Heart left ventricle (tissue), 16 donors: ENCODE measurements around the gene ARMH3. TPM values are rescaled to one million over a fixed set of nuclear protein-coding genes. Genes with fewer than 3 reads are reported as not detected.
A peak's percentile ranks its signal among the peaks of the same experiment; 100 is the strongest.

Experiments used
- ATAC-seq, 4 donors: fragments of 200-7000 bp; cut with Tn5 transposase; one replicate each; pipeline ENCODE4 v1.9.1; 2020 to 2022; ENCODE audit warnings: moderate library complexity in 4 of 4, mild to moderate bottlenecking in 3 of 4, moderate number of reproducible peaks in 1 of 4
- DNase-seq, 5 donors: peaks; one replicate each; pipeline ENCODE4 v3.0.0-alpha.2; 2020
- H3K27ac ChIP-seq, 12 donors: fragments of 200-600 bp; sonication (generic) in 4 of 12; one replicate each; pipeline versions ENCODE4 v1.5.0 to v1.8.0; 2016 to 2022; ENCODE audit warnings: mild to moderate bottlenecking in 2 of 12
- H3K27me3 ChIP-seq, 9 donors: fragments of 200-600 bp; sonication (generic) in 2 of 9; one replicate each; pipeline versions ENCODE4 v1.5.1 to v1.8.0; 2016 to 2022; ENCODE audit warnings: mild to moderate bottlenecking in 3 of 9
- H3K36me3 ChIP-seq, 9 donors: fragments of 200-600 bp; sonication (generic) in 2 of 9; one replicate each; pipeline versions ENCODE4 v1.5.0 to v1.8.0; 2018 to 2022; ENCODE audit warnings: mild to moderate bottlenecking in 2 of 9
- H3K4me1 ChIP-seq, 12 donors: fragments of 200-600 bp; sonication (generic) in 4 of 12; one replicate each; pipeline versions ENCODE4 v1.5.0 to v1.8.0; 2016 to 2022; ENCODE audit warnings: mild to moderate bottlenecking in 3 of 12
- H3K4me3 ChIP-seq, 12 donors: fragments of 200-600 bp; sonication (generic) in 4 of 12; one replicate each; pipeline versions ENCODE4 v1.5.0 to v1.8.0; 2017 to 2022; ENCODE audit warnings: mild to moderate bottlenecking in 9 of 12, moderate library complexity in 4 of 12
- H3K9me3 ChIP-seq, 12 donors: fragments of 200-600 bp; sonication (generic) in 4 of 12; one replicate each; pipeline versions ENCODE4 v1.5.0 to v1.8.0; 2016 to 2022; ENCODE audit warnings: mild to moderate bottlenecking in 1 of 12
- CTCF ChIP-seq, 12 donors: fragments of 200-600 bp; sonication (generic) in 4 of 12; IDR thresholded peaks; one replicate each; pipeline versions ENCODE4 v1.5.0 to v1.8.0; 2018 to 2022; ENCODE audit warnings: antibody characterized with exemption in 12 of 12, mild to moderate bottlenecking in 5 of 12
- POLR2A ChIP-seq, 2 donors: fragments of 450-650 bp; IDR thresholded peaks; one replicate each; pipeline ENCODE4 v1.6.1; 2017; ENCODE audit warnings: antibody characterized with exemption in 2 of 2, mild to moderate bottlenecking in 2 of 2, moderate library complexity in 2 of 2
- WGBS, 4 donors: extraction: QIAGEN DNeasy Blood & Tissue Kit in 2 of 4; methylation state at CpG; one replicate each; pipeline versions ENCODE4 v1.1.5 to v1.1.7; 2013 to 2018; 5-methylcytosine and 5-hydroxymethylcytosine counted together
- intact Hi-C, 10 donors: fragments of 100-400 bp; cut with DNase I; formaldehyde crosslinking; loops; one replicate each; pipeline versions ENCODE4 v1.11.1 to v1.14.2; 2022
- polyA plus RNA-seq, 2 donors: library from polyadenylated mRNA; stranded (reverse); fragments of 200-250 nt; gene quantifications; one replicate each; pipeline ENCODE4 v1.2.3, GENCODE V29; 2013
- total RNA-seq, 9 donors: library from RNA; depleted of rRNA in 2 of 9; stranded (reverse); fragments of >200 nt in 2 of 9; fragmentation: NEBNext Ultra II Directional in 3 of 9; extraction: Animal tissue kit (Norgen Biotek cat#: 25700) in 3 of 9; gene quantifications; one replicate each; pipeline versions ENCODE4 v1.1.0 to v1.2.4, GENCODE V29; 2016 to 2023
- donor health status: ischemic (EF 13 %, LVEDD 7.1; RV severe dilation, severe dysfunction).
- donor health status: healthy with polysubstance abuse.
- donor health status: DM: no; HTN: yes; CAD: no.
- donor health status: DM: no; HTN: no; CAD: no.
- donor health status: ischemic (EF 25% LVEDD 6.9; RV normal size, moderate dysfunction).
- donor health status: ischemic (EF 25% LVEDD 5.7; RV mildly dilated, moderate dysfunction).
- donor health status: healthy.
- donor health status: DM: yes; HTN: yes; CAD: no.
- donor health status: ischemic (EF 35%, LVEDD 5.7; RV mildly dilated, moderate dysfunction).
- donor health status: nonischemic (EF 11% LVEDD 7.7; RV severe dilation, severe dysfunction).
- donor health status: DM: yes; HTN: yes; CAD: no.
- donor health status: PGD.
- donor health status: ischemic (EF 29% LVEDD 5.4; RV normal size, mild dysfunction).
- donor health status: nonischemic (EF 23%, LVEDD 6.1; RV moderate dilation, normal function).

The ARMH3 gene
- total and polyA plus RNA-seq, 11 donors, result 28.5 to 84.2 (median 43.9) TPM

GRCh38 chr10:101818872-101819633, 236.9 kb downstream of the ARMH3 start:
- 24 to 33% (median 29%) methylated on average over 14 of the region's 14 CpGs for WGBS, 4 donors
- ATAC-seq, result peak; percentile 1 to 15 (median 4)
- H3K4me3 ChIP-seq, result peak overlapping the region; percentile 70 to 100 (median 96)

DNA sequence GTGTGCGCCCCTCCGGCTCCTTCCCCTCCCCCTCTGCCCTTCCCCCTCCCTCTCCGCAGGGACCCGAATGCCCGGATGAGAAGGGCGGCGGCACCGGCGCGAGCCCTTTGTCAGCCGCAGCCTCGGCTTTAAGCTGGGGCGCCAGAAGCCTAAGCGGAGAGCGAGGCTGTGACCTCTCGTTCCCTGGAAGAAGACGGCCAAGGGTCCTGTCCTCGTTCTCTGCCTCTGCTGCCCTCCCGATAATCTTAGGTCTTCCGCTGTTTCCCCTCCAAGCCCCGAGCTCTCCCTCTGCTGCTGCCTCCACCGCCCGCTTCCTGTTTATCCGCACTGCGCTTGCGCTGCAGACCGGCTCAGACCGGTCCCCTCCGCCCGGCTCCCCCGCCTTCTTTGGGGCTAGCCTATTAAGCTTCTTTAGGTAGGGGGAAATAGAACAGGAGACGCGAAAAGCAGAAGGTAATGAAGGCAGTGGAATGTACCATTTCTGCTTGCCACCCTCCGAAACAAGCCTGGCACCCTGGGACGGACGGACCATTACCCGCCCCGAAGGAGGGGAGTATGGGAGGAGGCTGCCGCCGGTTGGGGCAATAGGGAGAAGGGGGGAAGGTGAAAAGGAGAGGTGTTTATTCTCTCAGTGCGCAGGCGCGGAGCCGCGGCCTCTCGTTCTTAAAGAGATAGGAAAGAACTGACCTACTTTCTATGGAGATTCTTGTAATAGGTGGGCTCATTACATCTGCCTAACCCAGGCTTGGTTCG, 237.7 kb downstream of the ARMH3 start, which contains the start of gene OGA:
OGA (minus strand) TSS at position 326 of the 753 bp plus-strand sequence. CDS start 422 bp downstream, outside the sequence.
- H3K27ac ChIP-seq, result peak within 1 kb of the TSS; percentile 90 to 99 (median 96)
- H3K4me3 ChIP-seq, result peak within 1 kb of the TSS; percentile 70 to 100 (median 96)
- H3K27me3 ChIP-seq, result no peaks in the 10 kb centered on the region
- H3K36me3 ChIP-seq, result peaks cover 0 to 3% (median under 1%) of the 10 kb centered on the region in 9 donors
- TF ChIP-seq CTCF (IDR thresholded peaks at IDR 0.05) (no peak), POLR2A (IDR thresholded peaks at IDR 0.05) (peak; percentile 88 to 96)
- DNase-seq, result peak; percentile 97 to 99 (median 99)
- peaks cover 0 to 41% (median 25%) of the 10 kb centered on the region in 12 donors for H3K4me1 ChIP-seq
- ATAC-seq, result peak; percentile 93 to 96 (median 94)
- no peaks in the 10 kb centered on the region for H3K9me3 ChIP-seq
- 0% methylated on average over 34 to 47 of the region's 47 CpGs for WGBS, 4 donors
- intact Hi-C loops, result loop anchor here in 1 of 10 donors (5.0 kb wide), 1 partner anchor 36 kb away; the partner anchor contains the start of gene NPM3

More at GRCh38 chr10:101818872-101819633, 236.9 kb downstream of the ARMH3 start:
- DNase-seq, result peak in 1 of 5 donors; percentile 42
- H3K36me3 ChIP-seq, result peaks cover 0 to 4% (median 0%) of the 10 kb centered on the region in 9 donors
- H3K4me1 ChIP-seq, result peaks cover 0 to 34% (median 18%) of the 10 kb centered on the region in 12 donors
- H3K9me3 ChIP-seq, result no peaks in the 10 kb centered on the region
- H3K27ac ChIP-seq, result peak overlapping the region; percentile 90 to 99 (median 96)
- H3K27me3 ChIP-seq, result no peaks in the 10 kb centered on the region
- no peak for TF ChIP-seq CTCF (IDR thresholded peaks at IDR 0.05)
- no peak for TF ChIP-seq POLR2A (IDR thresholded peaks at IDR 0.05)
- intact Hi-C loops, result loop anchor here in 1 of 10 donors (5.0 kb wide), 1 partner anchor 37 kb away; the partner anchor contains the start of gene NPM3

DNA sequence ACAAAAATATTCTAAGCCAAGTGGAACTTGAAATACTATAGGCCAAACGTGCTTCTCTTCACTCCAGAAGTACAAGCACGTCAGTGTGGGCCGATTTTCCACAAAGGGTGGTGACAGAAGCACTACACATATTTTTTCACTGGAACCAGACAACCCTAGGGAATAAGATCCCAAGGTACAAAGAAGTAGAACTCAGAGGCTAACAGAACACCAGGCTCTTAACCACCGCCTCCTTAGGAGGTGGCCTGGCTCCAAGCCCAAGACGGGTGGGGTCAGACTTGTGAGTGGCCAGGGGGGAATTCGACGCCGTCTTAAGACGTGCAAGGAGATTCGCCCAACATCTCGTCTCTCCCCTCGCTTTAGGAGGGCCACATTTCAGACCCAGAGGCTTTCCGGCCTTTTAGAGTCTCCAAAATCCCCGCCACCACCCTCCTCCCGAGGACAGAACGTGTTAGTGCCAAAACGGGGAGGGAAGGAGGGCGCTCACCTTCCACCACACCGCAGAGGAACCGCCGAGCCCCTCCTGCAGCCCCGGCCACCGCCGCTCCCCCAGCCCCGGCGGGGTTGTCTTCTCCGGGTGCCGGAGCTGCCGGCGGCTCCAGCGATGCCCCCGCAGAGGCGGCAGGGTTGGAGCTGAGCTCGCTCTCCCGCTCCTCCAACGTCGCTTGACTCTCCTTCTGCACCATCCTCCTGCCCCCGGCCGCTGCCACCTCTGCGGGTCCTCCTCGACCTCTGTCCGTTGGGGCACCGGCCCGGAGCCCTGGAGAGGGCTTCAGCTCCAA, 238.4 kb downstream of the ARMH3 start:
- peak; percentile 88 to 95 (median 90) for DNase-seq
- TF ChIP-seq CTCF (IDR thresholded peaks at IDR 0.05), result no peak
- no peak for TF ChIP-seq POLR2A (IDR thresholded peaks at IDR 0.05)
- WGBS, 4 donors, result 0 to 1% (median 0%) methylated on average over 27 to 44 of the region's 44 CpGs
- Histone ChIP-seq H3K27ac (peak overlapping the region; percentile 90 to 99 (median 96)), H3K27me3 (no peaks in the 10 kb centered on the region), H3K9me3 (no peaks in the 10 kb centered on the region), H3K4me1 (peaks cover 0 to 49% (median 32%) of the 10 kb centered on the region in 12 donors), H3K36me3 (peaks cover 0 to 11% (median 8%) of the 10 kb centered on the region in 9 donors), H3K4me3 (peak overlapping the region; percentile 70 to 100 (median 96))
- intact Hi-C loops, result loop anchor here in 1 of 10 donors (5.0 kb wide), 1 partner anchor 35 kb away; the partner anchor contains the start of gene NPM3
- ATAC-seq, result peak; percentile 26 to 54 (median 48)
